HepG2 (cell line): Measurements from ENCODE around the gene CD248. TPM values are rescaled to one million over a fixed set of nuclear protein-coding genes. Genes with fewer than 3 reads are reported as not detected.
A peak's percentile ranks its signal among the peaks of the same experiment; 100 is the strongest.

ENCODE experiments used
- ATAC-seq: fragments of 200-7000 bp; cut with Tn5 transposase; 3 replicates; pipeline ENCODE4 v1.9.1; 2020; ENCODE audit warnings: mild to moderate bottlenecking, moderate library complexity
- BruUV-seq: library from RNA; stranded (reverse); fragments of 400-500 nt; replicated peaks from 2 replicates; lab custom pipeline; 2021; lab: Mats Ljungman, UMichigan
- CTCF ChIA-PET: fragments of 300-600 bp; formaldehyde crosslinking; extraction: SDS; loops from one replicate; lab custom pipeline; 2021; ENCODE audit warnings: low total read pairs, inconsistent platforms, low intra/inter-chr PET ratio; lab: Yijun Ruan, JAX
- POLR2A ChIA-PET: fragments of 350-600 bp; sonication (Branson Sonifier 250); formaldehyde crosslinking; loops from one replicate; lab custom pipeline; 2020; ENCODE audit warnings: antibody characterized with exemption, inconsistent platforms; lab: Yijun Ruan, JAX
- DNase-seq: peaks from one replicate; pipeline ENCODE4 v3.0.0-alpha.2; 2015; ENCODE audit warnings: low spot score
- FAIRE-seq: peaks from 3 replicates; lab custom pipeline; 2011; peaks lifted over from hg19 to GRCh38; lab: Jason Lieb, UNC
- H2AFZ ChIP-seq: one replicate; pipeline ENCODE4 v1.6.1; 2011; ENCODE audit warnings: low read length, inconsistent platforms
- H3K27ac ChIP-seq: fragments of 300-600 bp; 3 replicates; pipeline ENCODE4 v1.8.0; 2011; ENCODE audit warnings: mixed run types, mild to moderate bottlenecking, mixed read lengths, low read length, inconsistent platforms; ENCODE audit not compliant: insufficient read depth; ENCODE audit errors: extremely low read length
- H3K27me3 ChIP-seq, 2 experiments: fragments of 200-600 bp in 1 of 2; 2 replicates in 1 of 2; 3 replicates in 1 of 2; pipeline versions ENCODE4 v1.6.0 to v1.8.0; 2011; ENCODE audit warnings: low read length in 2 of 2, mild to moderate bottlenecking in 2 of 2, moderate library complexity in 2 of 2, inconsistent platforms in 1 of 2; ENCODE audit not compliant: insufficient read depth in 2 of 2, control insufficient read depth in 1 of 2
- H3K36me3 ChIP-seq, 2 experiments: fragments of 200-600 bp in 1 of 2; replicated peaks in 1 of 2; 2 replicates in 1 of 2; 3 replicates in 1 of 2; pipeline versions ENCODE4 v1.5.1 to v1.8.0; 2011; ENCODE audit warnings: low read length in 2 of 2, inconsistent platforms in 1 of 2; ENCODE audit not compliant: insufficient read depth in 2 of 2, control insufficient read depth in 1 of 2
- H3K4me1 ChIP-seq: 2 replicates; pipeline ENCODE4 v1.5.1; 2012; ENCODE audit warnings: low read length, inconsistent platforms; ENCODE audit not compliant: insufficient read depth
- H3K4me2 ChIP-seq: 2 replicates; pipeline ENCODE4 v1.6.0; 2011; ENCODE audit warnings: low read depth, low read length, inconsistent platforms
- H3K4me3 ChIP-seq, 3 experiments: fragments of 200-600 bp in 1 of 3; sonication (generic), shearing (Covaris generic) in 1 of 3; replicated peaks in 1 of 3; 2 replicates each; pipeline ENCODE4 v1.5.1; 2011 to 2016; ENCODE audit warnings: low read length in 3 of 3, inconsistent platforms in 2 of 3, low read depth in 2 of 3, mild to moderate bottlenecking in 2 of 3, control low read depth in 1 of 3, mixed read lengths in 1 of 3; ENCODE audit not compliant: insufficient read depth in 1 of 3
- H3K79me2 ChIP-seq: one replicate; pipeline ENCODE4 v1.6.1; 2011; ENCODE audit warnings: low read length, inconsistent platforms; ENCODE audit not compliant: insufficient read depth
- H3K9ac ChIP-seq: 2 replicates; pipeline ENCODE4 v1.6.0; 2011; ENCODE audit warnings: mild to moderate bottlenecking, low read depth, low read length, inconsistent platforms; ENCODE audit not compliant: insufficient read depth
- H3K9me3 ChIP-seq: 2 replicates; pipeline ENCODE4 v1.5.1; 2012; ENCODE audit warnings: mild to moderate bottlenecking, low read length
- H4K20me1 ChIP-seq: 2 replicates; pipeline ENCODE4 v1.6.0; 2011; ENCODE audit warnings: inconsistent platforms, mild to moderate bottlenecking, low read length, moderate library complexity; ENCODE audit not compliant: insufficient read depth
- AGO1 ChIP-seq: fragments of 200-400 bp; formaldehyde crosslinking; IDR thresholded peaks from 2 replicates; pipeline ENCODE4 v1.6.1; 2017; ENCODE audit warnings: mild to moderate bottlenecking, low read depth, low read length, moderate library complexity; ENCODE audit not compliant: poor library complexity, severe bottlenecking
- AGO2 ChIP-seq: fragments of 200-400 bp; formaldehyde crosslinking; optimal IDR thresholded peaks from 2 replicates; pipeline ENCODE3; 2017; ENCODE audit warnings: mild to moderate bottlenecking, low read depth, low read length, moderate library complexity
- E2F2 ChIP-seq: sonication (generic); formaldehyde crosslinking; IDR thresholded peaks from 2 replicates; pipeline ENCODE4 v1.4.0; 2020; ENCODE audit warnings: missing genetic modification reagents, borderline replicate concordance
- FIP1L1 ChIP-seq: fragments of 200-400 bp; formaldehyde crosslinking; IDR thresholded peaks from 2 replicates; pipeline ENCODE4 v1.6.1; 2018; ENCODE audit warnings: low read depth, mild to moderate bottlenecking, low read length, moderate library complexity, borderline replicate concordance; ENCODE audit not compliant: insufficient read depth
- GATAD1 ChIP-seq: IDR thresholded peaks from 2 replicates; pipeline ENCODE4 v1.6.1; 2016; ENCODE audit warnings: missing genetic modification reagents, missing compliant biosample characterization
- KAT8 ChIP-seq: IDR thresholded peaks from 2 replicates; pipeline ENCODE4 v1.6.1; 2016; ENCODE audit warnings: missing genetic modification reagents, missing compliant biosample characterization
- MBD4 ChIP-seq: IDR thresholded peaks from 2 replicates; pipeline ENCODE4 v1.6.1; 2012; ENCODE audit warnings: low read length, inconsistent platforms, borderline replicate concordance
- MTF2 ChIP-seq: sonication (generic); formaldehyde crosslinking; IDR thresholded peaks from 2 replicates; pipeline ENCODE4 v1.5.0; 2020; ENCODE audit warnings: missing genetic modification reagents, borderline replicate concordance
- PBX3 ChIP-seq: sonication (generic); formaldehyde crosslinking; IDR thresholded peaks from 2 replicates; pipeline ENCODE4 v1.8.1; 2023; ENCODE audit warnings: missing genetic modification reagents, inconsistent platforms, borderline replicate concordance
- PHF5A ChIP-seq: IDR thresholded peaks from one replicate; pipeline ENCODE4 v1.6.1; 2018; ENCODE audit warnings: low read depth, missing genetic modification reagents; ENCODE audit not compliant: unreplicated experiment
- TOE1 ChIP-seq: sonication (generic); formaldehyde crosslinking; IDR thresholded peaks from 2 replicates; pipeline ENCODE4 v1.4.0; 2020; ENCODE audit warnings: mild to moderate bottlenecking, missing genetic modification reagents
- ZHX1 ChIP-seq: sonication (generic); formaldehyde crosslinking; IDR thresholded peaks from 2 replicates; pipeline ENCODE4 v1.8.1; 2022; ENCODE audit warnings: low read depth, mild to moderate bottlenecking, missing genetic modification reagents
- ZNF101 ChIP-seq: sonication (generic); formaldehyde crosslinking; IDR thresholded peaks from 2 replicates; pipeline ENCODE4 v1.4.0; 2020; ENCODE audit warnings: mild to moderate bottlenecking, low read depth, missing genetic modification reagents, borderline replicate concordance
- ZNF496 ChIP-seq: sonication (generic); formaldehyde crosslinking; IDR thresholded peaks from 2 replicates; pipeline ENCODE4 v1.8.1; 2023; ENCODE audit warnings: mild to moderate bottlenecking, moderate library complexity, missing genetic modification reagents; ENCODE audit not compliant: insufficient replicate concordance
- ZNF513 ChIP-seq: sonication (generic); formaldehyde crosslinking; conservative IDR thresholded peaks from 2 replicates; pipeline ENCODE4 v1.5.0; 2020; ENCODE audit warnings: missing genetic modification reagents
- ZNF556 ChIP-seq: sonication (generic); formaldehyde crosslinking; IDR thresholded peaks from 2 replicates; pipeline ENCODE4 v1.4.0; 2020; ENCODE audit warnings: mild to moderate bottlenecking, missing genetic modification reagents, borderline replicate concordance
- ZNF563 ChIP-seq: sonication (generic); formaldehyde crosslinking; IDR thresholded peaks from 2 replicates; pipeline ENCODE4 v1.8.0; 2022; ENCODE audit warnings: mild to moderate bottlenecking, moderate library complexity, missing genetic modification reagents
- ZNF577 ChIP-seq: sonication (generic); formaldehyde crosslinking; IDR thresholded peaks from 2 replicates; pipeline ENCODE4 v1.4.0; 2020; ENCODE audit warnings: mild to moderate bottlenecking, low read depth, missing genetic modification reagents, borderline replicate concordance
- WGBS: methylation state at CpG from one replicate; pipeline ENCODE4 v1.1.6; 2017; ENCODE audit warnings: low lambda C conversion rate; 5-methylcytosine and 5-hydroxymethylcytosine counted together
- in situ Hi-C: cut with HindIII; loops from 2 replicates; pipeline ENCODE4 v1.10.0; 2017; ENCODE audit warnings: low pct_unique_long_range_greater_than_20kb; ENCODE audit not compliant: extremely low pct_ligation_motif_present
- intact Hi-C: fragments of 100-400 bp; cut with micrococcal nuclease; formaldehyde crosslinking; loops from one replicate; pipeline ENCODE4 v1.10.0; 2022; ENCODE audit not compliant: unreplicated experiment
- polyA plus RNA-seq, 8 experiments: library from polyadenylated mRNA; depleted of rRNA in 3 of 8; stranded (reverse) in 7 of 8; unstranded in 1 of 8; fragments of >200 nt; fragmentation: Illumina TruSeq in 4 of 8; extraction: Trizol in 4 of 8; gene quantifications; 2 replicates each; pipeline versions ENCODE4 v1.2.1 to v1.2.3, GENCODE V29; 2011 to 2016; ENCODE audit warnings: low read depth in 4 of 8, missing spikeins in 1 of 8, mixed read lengths in 1 of 8; ENCODE audit not compliant: insufficient read depth in 1 of 8
- total RNA-seq, 5 experiments: library from RNA; depleted of rRNA; stranded (reverse); fragments of >200 nt; fragmentation: Illumina TruSeq; extraction: Trizol; gene quantifications; 2 replicates each; pipeline ENCODE4 v1.2.3, GENCODE V29; 2016; ENCODE audit warnings: low read depth in 1 of 5

CD248 gene
- total and polyA plus RNA-seq, 2 of the 13 experiments (the other 11 are each of a cell fraction or from before 2014, with no cell fraction given) = 0.25 to 0.35 TPM

GRCh38 chr11:66363187-66363601 lies 46.4 kb upstream of the CD248 start:
- POLR2A ChIA-PET = interaction anchor here (1.7 to 2.5 kb wide), 3 partner anchors 8 to 16 kb away, joined by 4 to 7 read pairs (median 5); partner anchors contain the start of gene B4GAT1
- H3K4me2 ChIP-seq = no peak overlapping the region
- FAIRE-seq (no peak), DNase-seq (no peak), ATAC-seq (no peak)
- no peak overlapping the region for H3K4me3 ChIP-seq
- H2AFZ ChIP-seq = no peak overlapping the region
- H3K27me3 ChIP-seq = no peaks in the 10 kb centered on the region
- H3K27ac ChIP-seq = no peak overlapping the region
- intact Hi-C loops = no loop called here
- H4K20me1 ChIP-seq = no peaks in the 10 kb centered on the region; the same call in 1 of the 2 replicates
- H3K9me3 ChIP-seq = no peaks in the 10 kb centered on the region
- no peaks in the 10 kb centered on the region for H3K79me2 ChIP-seq
- peaks cover 6 to 21% of the 10 kb centered on the region in 2 experiments; a peak in 4 of 5 replicates for H3K36me3 ChIP-seq
- 98% methylated on average over 13 of the region's 14 CpGs for WGBS
- in situ Hi-C loops = no loop called here
- BruUV-seq = no TSS peak
- CTCF ChIA-PET = no interaction called here
- H3K4me1 ChIP-seq = peaks cover 34% of the 10 kb centered on the region
- H3K9ac ChIP-seq = no peak overlapping the region
- TF ChIP-seq ZNF496 (no peak), TOE1 (CRISPR knock-in tag) (no peak), ZNF563 (CRISPR knock-in tag) (no peak), E2F2 (CRISPR knock-in tag) (no peak), MTF2 (CRISPR knock-in tag) (no peak), PHF5A (CRISPR knock-in tag) (no peak), ZNF513 (CRISPR knock-in tag) (no peak), MBD4 (no peak), AGO1 (peak; percentile 48), GATAD1 (CRISPR knock-in tag) (no peak), PBX3 (CRISPR knock-in tag) (no peak), ZNF101 (CRISPR knock-in tag) (no peak), FIP1L1 (no peak), AGO2 (peak; percentile 72), ZNF577 (no peak), KAT8 (no peak), ZNF556 (CRISPR knock-in tag) (no peak), ZHX1 (no peak)
